ENCODE measurements around the gene SPRY2.

The SPRY2 gene

DNA sequence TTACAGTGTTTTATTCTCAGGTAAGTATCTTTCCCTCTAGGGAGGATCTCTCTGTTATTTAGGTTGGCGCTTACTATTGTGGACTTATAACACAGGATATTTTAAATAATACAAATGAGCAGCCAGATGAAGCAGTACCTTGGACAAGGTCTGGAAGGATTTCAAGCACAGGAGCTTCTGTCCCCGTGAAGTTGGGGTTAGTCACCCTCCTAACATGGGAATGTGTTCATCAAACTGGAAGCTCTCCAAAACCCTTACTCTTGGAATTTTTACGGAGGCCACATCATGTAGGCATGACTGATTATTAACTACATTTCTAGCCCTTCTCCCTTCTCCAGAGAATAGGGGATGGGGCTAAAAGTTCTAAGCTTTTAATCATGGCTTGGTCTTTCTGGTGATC, 38.3 kb upstream of the SPRY2 start:
- TF ChIP-seq, protein P1, sequence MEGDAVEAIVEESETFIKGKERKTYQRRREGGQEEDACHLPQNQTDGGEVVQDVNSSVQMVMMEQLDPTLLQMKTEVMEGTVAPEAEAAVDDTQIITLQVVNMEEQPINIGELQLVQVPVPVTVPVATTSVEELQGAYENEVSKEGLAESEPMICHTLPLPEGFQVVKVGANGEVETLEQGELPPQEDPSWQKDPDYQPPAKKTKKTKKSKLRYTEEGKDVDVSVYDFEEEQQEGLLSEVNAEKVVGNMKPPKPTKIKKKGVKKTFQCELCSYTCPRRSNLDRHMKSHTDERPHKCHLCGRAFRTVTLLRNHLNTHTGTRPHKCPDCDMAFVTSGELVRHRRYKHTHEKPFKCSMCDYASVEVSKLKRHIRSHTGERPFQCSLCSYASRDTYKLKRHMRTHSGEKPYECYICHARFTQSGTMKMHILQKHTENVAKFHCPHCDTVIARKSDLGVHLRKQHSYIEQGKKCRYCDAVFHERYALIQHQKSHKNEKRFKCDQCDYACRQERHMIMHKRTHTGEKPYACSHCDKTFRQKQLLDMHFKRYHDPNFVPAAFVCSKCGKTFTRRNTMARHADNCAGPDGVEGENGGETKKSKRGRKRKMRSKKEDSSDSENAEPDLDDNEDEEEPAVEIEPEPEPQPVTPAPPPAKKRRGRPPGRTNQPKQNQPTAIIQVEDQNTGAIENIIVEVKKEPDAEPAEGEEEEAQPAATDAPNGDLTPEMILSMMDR (IDR thresholded peaks at IDR 0.05; ENCODE audit: low read depth, low read length) = no peak
- H3K4me3 ChIP-seq (ENCODE audit: low read depth, low read length) = no peak overlapping the region

- H3K4me3 ChIP-seq (ENCODE audit: low read depth, low read length) = no peak overlapping the region
- TF ChIP-seq, protein P1 (IDR thresholded peaks at IDR 0.05; ENCODE audit: low read depth, low read length) = no peak
These were observed 35.6 kb upstream of the SPRY2 start for GRCh38 chr13:80376554-80376953.

- TF ChIP-seq, protein P1 (IDR thresholded peaks at IDR 0.05; ENCODE audit: low read depth, low read length) = no peak
- H3K4me3 ChIP-seq (ENCODE audit: low read depth, low read length) = no peak overlapping the region
These were observed 34.0 kb upstream of the SPRY2 start for GRCh38 chr13:80374901-80375300.

DNA sequence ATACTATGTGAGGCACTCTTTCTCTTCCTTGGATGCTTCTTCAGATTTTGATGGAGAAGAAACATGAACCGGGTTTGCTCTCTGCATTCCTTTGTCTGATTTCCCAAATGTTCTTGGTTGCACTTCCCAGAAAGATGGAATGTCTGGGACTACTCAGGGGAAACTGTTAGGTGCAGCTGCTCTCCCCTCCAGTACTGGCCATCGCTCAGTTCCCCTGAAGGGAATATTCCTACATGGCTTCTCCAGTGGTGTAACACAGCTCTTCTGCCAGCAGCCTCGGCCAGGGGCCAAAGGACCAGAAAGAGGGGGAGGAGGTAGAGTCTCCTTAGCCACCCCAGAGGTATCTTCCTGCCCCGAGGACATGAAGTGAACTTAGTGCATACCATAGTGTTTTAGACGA, 33.5 kb upstream of the SPRY2 start:
- H3K4me3 ChIP-seq (ENCODE audit: low read depth, low read length) = no peak overlapping the region
- TF ChIP-seq, protein P1 (IDR thresholded peaks at IDR 0.05; ENCODE audit: low read depth, low read length) = no peak

DNA sequence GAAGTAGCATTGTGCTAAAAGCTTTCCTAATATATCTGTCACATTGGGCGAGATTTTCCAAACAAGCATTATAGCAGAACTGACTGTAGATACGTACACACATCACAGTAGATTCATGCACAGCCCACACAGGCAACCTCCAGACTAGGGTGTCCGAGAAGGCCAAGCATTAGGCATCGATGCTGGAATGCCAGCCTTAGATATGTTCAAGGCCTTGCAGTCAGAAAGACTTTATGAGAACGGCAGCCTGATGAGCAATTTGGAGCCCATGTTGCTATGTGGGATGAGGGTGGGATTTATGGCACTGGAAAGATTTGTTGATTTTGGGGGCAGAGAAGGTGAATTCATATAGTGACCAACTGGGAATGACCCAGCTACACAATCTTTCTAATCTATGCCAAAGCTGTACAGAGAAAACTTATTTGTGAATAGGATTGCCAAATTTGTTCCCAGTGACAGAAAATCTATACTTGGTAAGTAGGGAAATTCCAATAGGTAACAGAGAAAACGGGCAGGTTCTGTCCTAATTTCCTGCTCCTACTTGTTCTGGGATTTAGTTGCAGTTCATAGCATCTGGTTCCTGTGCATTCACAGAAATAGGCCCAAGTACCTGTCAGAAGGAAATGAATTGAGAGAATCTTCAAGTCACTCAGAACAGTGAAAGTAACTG, 31.0 kb upstream of the SPRY2 start:
- H3K4me3 ChIP-seq (ENCODE audit: low read depth, low read length) = no peak overlapping the region
- TF ChIP-seq, protein P1 (IDR thresholded peaks at IDR 0.05; ENCODE audit: low read depth, low read length) = no peak

GRCh38 chr13:80367473-80367872, 26.5 kb upstream of the SPRY2 start:
- TF ChIP-seq, protein P1 (IDR thresholded peaks at IDR 0.05; ENCODE audit: low read depth, low read length) = no peak
- no peak overlapping the region for H3K4me3 ChIP-seq (ENCODE audit: low read depth, low read length)

DNA sequence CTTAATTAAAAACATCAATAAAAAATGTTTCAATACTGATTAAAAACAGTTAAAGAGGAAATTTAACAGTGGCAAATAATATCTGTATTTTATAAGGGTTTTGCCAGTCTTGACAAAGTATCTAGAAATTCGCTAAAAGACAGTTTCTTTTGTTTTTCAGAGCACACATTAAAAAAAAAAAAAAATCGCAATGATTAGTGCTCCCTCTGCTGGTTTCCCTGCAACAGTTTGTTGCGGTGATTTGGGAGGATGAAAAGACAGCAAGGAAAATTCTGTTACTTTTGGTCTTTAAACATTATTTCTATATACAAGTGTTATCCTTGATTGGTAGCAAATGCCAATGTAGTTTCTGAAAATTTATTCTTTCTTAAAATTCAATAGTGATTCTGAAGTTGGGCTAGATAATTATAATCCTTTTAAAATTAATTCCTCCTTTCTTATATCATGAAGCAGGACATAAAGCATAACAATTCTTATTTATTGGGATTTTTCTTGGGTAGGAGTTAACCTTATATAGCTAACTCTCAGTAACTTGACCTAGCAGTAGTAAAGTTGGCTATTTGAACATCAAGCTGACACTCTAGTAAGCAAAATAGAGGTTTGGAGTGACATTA, 23.1 kb upstream of the SPRY2 start:
- TF ChIP-seq, protein P1 (IDR thresholded peaks at IDR 0.05; ENCODE audit: low read depth, low read length) = peak; percentile 67
- no peak overlapping the region for H3K4me3 ChIP-seq (ENCODE audit: low read depth, low read length)
